MCF 10A (cell line): ENCODE measurements around the gene PAQR6. TPM values are rescaled to one million over a fixed set of nuclear protein-coding genes. Genes with fewer than 3 reads are reported as not detected.

Source experiments
- BruUV-seq: library from RNA; stranded (reverse); fragments of 400-500 nt; replicated peaks from 2 replicates; lab custom pipeline; 2021; lab: Mats Ljungman, UMichigan
- CTCF ChIA-PET: fragments of 300-600 bp; sonication (Branson Sonifier 250); formaldehyde crosslinking; extraction: SDS; loops from one replicate; lab custom pipeline; 2021; ENCODE audit warnings: antibody characterized with exemption, inconsistent platforms; lab: Yijun Ruan, JAX
- POLR2A ChIA-PET: fragments of 300-600, 350-650 bp; sonication (Branson Sonifier 250); formaldehyde crosslinking; extraction: SDS; loops from one replicate; lab custom pipeline; 2020; ENCODE audit warnings: antibody characterized with exemption, inconsistent platforms; lab: Yijun Ruan, JAX
- DNase-seq: peaks from one replicate; pipeline ENCODE4 v3.0.0-alpha.2; 2018; ENCODE audit not compliant: unreplicated experiment
- H3K27ac Mint-ChIP-seq: one replicate; pipeline ENCODE4 v1.8.0; 2022; ENCODE audit warnings: mild to moderate bottlenecking, low read depth, mixed read lengths; ENCODE audit not compliant: unreplicated experiment
- H3K27me3 Mint-ChIP-seq: one replicate; pipeline ENCODE4 v1.8.0; 2022; ENCODE audit warnings: mixed read lengths; ENCODE audit not compliant: insufficient read depth, unreplicated experiment
- H3K36me3 Mint-ChIP-seq: one replicate; pipeline ENCODE4 v1.8.0; 2022; ENCODE audit warnings: mild to moderate bottlenecking, moderate library complexity, mixed read lengths; ENCODE audit not compliant: insufficient read depth, unreplicated experiment
- H3K4me1 Mint-ChIP-seq: one replicate; pipeline ENCODE4 v1.8.0; 2022; ENCODE audit warnings: mixed read lengths; ENCODE audit not compliant: insufficient read depth, unreplicated experiment
- H3K4me3 Mint-ChIP-seq: one replicate; pipeline ENCODE4 v1.8.0; 2022; ENCODE audit warnings: mild to moderate bottlenecking, moderate library complexity, mixed read lengths; ENCODE audit not compliant: unreplicated experiment
- H3K9me3 Mint-ChIP-seq: one replicate; pipeline ENCODE4 v1.8.0; 2022; ENCODE audit warnings: mixed read lengths; ENCODE audit not compliant: unreplicated experiment
- CTCF ChIP-seq: fragments of 200-600 bp; IDR thresholded peaks from one replicate; pipeline ENCODE4 v1.8.0; 2022; ENCODE audit warnings: antibody characterized with exemption, mild to moderate bottlenecking; ENCODE audit not compliant: unreplicated experiment
- intact Hi-C: fragments of 100-400 bp; cut with micrococcal nuclease; formaldehyde crosslinking; loops from 2 replicates; pipeline ENCODE4 v1.14.1; 2022
- total RNA-seq: library from RNA; stranded (reverse); gene quantifications from 2 replicates; pipeline ENCODE4 v1.2.3, GENCODE V29; 2022

PAQR6 gene
- total RNA-seq, 1 experiment from 2014 or later, result 21.5 TPM

- POLR2A ChIA-PET, result interaction anchor here (0.7 to 10.4 kb wide), 17 partner anchors 11 to 348 kb away, joined by 3 to 210 read pairs (median 17); partner anchors contain the start of genes BGLAP, CCT3, GLMP and KHDC4
- H3K4me3 Mint-ChIP-seq, result peak overlapping the region; percentile 92
- peak overlapping the region; percentile 93 for H3K27ac Mint-ChIP-seq
- intact Hi-C loops, result loop anchor here (1.0 to 5.0 kb wide), 2 partner anchors 18 to 36 kb away; no protein-coding TSS in a partner anchor
- peak; percentile 49 for DNase-seq
- BruUV-seq, result no TSS peak
- CTCF ChIA-PET, result interaction anchor here (0.5 to 6.5 kb wide), 13 partner anchors 8 to 684 kb away, joined by 3 to 72 read pairs (median 8); no protein-coding TSS in a partner anchor
- peaks cover 51% of the 10 kb centered on the region for H3K4me1 Mint-ChIP-seq
- H3K36me3 Mint-ChIP-seq, result peaks cover 35% of the 10 kb centered on the region
- no peak for TF ChIP-seq CTCF
- no peaks in the 10 kb centered on the region for H3K27me3 Mint-ChIP-seq
- no peaks in the 10 kb centered on the region for H3K9me3 Mint-ChIP-seq
These were observed 33.4 kb upstream of the PAQR6 start for GRCh38 chr1:156281281-156281680.

DNA sequence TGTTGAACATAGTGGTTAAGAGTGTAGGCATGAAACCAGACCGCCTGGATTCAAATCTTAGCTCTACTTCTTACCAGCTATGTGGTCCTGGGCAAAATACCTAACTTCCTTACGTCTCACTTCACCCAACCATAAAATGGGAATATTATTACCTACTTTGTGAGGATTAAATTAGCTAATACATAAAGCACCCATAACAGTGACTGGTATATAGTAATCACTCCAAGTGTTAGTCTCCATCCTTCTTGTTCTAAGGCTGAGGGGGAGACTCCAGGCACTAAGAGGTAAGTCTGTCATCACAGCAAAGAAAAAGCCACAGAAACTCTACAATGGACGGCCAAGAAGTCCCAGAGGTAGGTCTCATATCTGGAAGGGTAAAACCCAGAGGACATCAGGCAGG lies 32.0 kb upstream of the PAQR6 start:
- H3K9me3 Mint-ChIP-seq, result no peaks in the 10 kb centered on the region

DNA sequence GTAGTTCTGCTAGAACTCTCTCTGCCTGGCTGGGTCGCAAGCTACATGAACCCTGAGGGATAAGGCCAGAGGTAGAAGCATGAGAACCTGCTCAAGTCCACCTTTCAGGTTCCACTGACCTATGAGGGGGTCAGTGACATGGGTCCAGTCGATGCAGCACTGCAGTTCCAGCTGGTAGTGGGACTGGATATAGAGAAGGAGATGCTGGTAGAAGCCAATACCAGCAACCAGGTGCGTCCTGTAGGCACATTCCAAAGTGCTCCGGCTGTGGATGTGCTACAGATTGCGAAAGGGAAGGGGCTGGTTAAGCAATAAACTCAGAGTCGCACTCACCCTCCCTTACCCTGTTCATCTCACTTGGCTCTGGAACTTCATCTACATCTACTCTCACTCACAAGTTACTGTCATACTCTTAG lies 29.1 kb upstream of the PAQR6 start:
- no TSS peak for BruUV-seq
- POLR2A ChIA-PET, result interaction anchor here (0.8 to 2.4 kb wide), 7 partner anchors 13 to 131 kb away, joined by 3 to 22 read pairs (median 3); partner anchors contain the start of genes CCT3, PMF1 and TSACC
- H3K9me3 Mint-ChIP-seq, result no peaks in the 10 kb centered on the region
- CTCF ChIA-PET, result interaction anchor here (0.6 to 1.6 kb wide), 8 partner anchors 23 to 1000 kb away, joined by 3 to 6 read pairs (median 3); no protein-coding TSS in a partner anchor
- peak; percentile 88 for DNase-seq
- H3K36me3 Mint-ChIP-seq, result peaks cover 78% of the 10 kb centered on the region
- no peaks in the 10 kb centered on the region for H3K27me3 Mint-ChIP-seq
- no peak for TF ChIP-seq CTCF
- H3K4me1 Mint-ChIP-seq, result peaks cover 32% of the 10 kb centered on the region
- H3K27ac Mint-ChIP-seq, result peak overlapping the region; percentile 36
- intact Hi-C loops, result no loop called here
- H3K4me3 Mint-ChIP-seq, result no peak overlapping the region

More for the DNA sequence above, 32.0 kb upstream of the PAQR6 start:
- BruUV-seq, result no TSS peak
- intact Hi-C loops, result loop anchor here (5.0 kb wide), 1 partner anchor 37 kb away; no protein-coding TSS in a partner anchor
- peaks cover 49% of the 10 kb centered on the region for H3K36me3 Mint-ChIP-seq
- H3K4me3 Mint-ChIP-seq, result no peak overlapping the region
- no peak for DNase-seq
- ChIA-PET CTCF (interaction anchor here (0.5 to 6.5 kb wide), 14 partner anchors 14 to 351 kb away, joined by 3 to 72 read pairs (median 6); no protein-coding TSS in a partner anchor), POLR2A (interaction anchor here (0.6 to 10.4 kb wide), 10 partner anchors 10 to 1236 kb away, joined by 3 to 210 read pairs (median 32); partner anchors contain the start of genes CCT3, GLMP, PMF1 and SLC25A44)
- peaks cover 48% of the 10 kb centered on the region for H3K4me1 Mint-ChIP-seq
- no peaks in the 10 kb centered on the region for H3K27me3 Mint-ChIP-seq
- H3K27ac Mint-ChIP-seq, result no peak overlapping the region
- TF ChIP-seq CTCF, result no peak

DNA sequence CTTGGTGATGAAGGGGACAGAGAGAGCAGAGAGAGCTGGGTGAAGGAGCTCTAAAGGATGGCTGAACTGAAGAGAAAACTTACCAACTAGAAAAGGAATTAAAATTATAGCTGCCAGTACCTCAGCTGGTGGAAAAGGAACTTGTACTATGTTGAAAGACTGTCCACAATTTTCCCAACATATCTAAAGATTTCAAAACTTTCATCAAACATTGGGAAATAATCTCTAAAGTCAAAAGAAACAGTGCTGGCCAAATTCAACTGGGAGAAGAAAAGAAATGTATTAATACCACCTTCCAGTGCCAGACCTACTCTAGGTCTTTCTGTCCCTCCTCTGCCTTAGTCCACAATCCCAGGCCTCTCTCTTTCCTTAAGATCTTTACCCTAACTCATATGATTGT lies 28.7 kb upstream of the PAQR6 start:
- no peak for DNase-seq
- H3K4me3 Mint-ChIP-seq, result no peak overlapping the region
- POLR2A ChIA-PET, result interaction anchor here (0.8 to 2.4 kb wide), 7 partner anchors 13 to 131 kb away, joined by 3 to 22 read pairs (median 3); partner anchors contain the start of genes CCT3, PMF1 and TSACC
- no peaks in the 10 kb centered on the region for H3K27me3 Mint-ChIP-seq
- peaks cover 82% of the 10 kb centered on the region for H3K36me3 Mint-ChIP-seq
- CTCF ChIA-PET, result interaction anchor here (0.6 to 1.6 kb wide), 6 partner anchors 23 to 1000 kb away, joined by 3 to 4 read pairs (median 3); no protein-coding TSS in a partner anchor
- intact Hi-C loops, result no loop called here
- H3K27ac Mint-ChIP-seq, result peak overlapping the region; percentile 36
- BruUV-seq, result no TSS peak
- H3K4me1 Mint-ChIP-seq, result peaks cover 28% of the 10 kb centered on the region
- no peaks in the 10 kb centered on the region for H3K9me3 Mint-ChIP-seq
- no peak for TF ChIP-seq CTCF
